WTC11 (cell line): Measurements from ENCODE around the gene ITPKB. TPM values are rescaled to one million over a fixed set of nuclear protein-coding genes. Genes with fewer than 3 reads are reported as not detected.

Source experiments
- ATAC-seq: fragments of 200-7000 bp; cut with Tn5 transposase; 2 replicates; pipeline ENCODE4 v1.10.0; 2021; ENCODE audit warnings: mild to moderate bottlenecking, moderate library complexity
- CTCF ChIA-PET: fragments of 300-600 bp; sonication (Branson Sonifier 250); formaldehyde crosslinking; loops from one replicate; lab custom pipeline; 2021; ENCODE audit warnings: antibody characterized with exemption; lab: Charles Lee
- POLR2A ChIA-PET: fragments of 350-600 bp; sonication (Branson Sonifier 250); formaldehyde crosslinking; loops from one replicate; lab custom pipeline; 2021; ENCODE audit warnings: antibody characterized with exemption; lab: Charles Lee
- DNase-seq: peaks from one replicate; pipeline ENCODE4 v3.0.0; 2021; ENCODE audit warnings: low spot score
- H3K27ac Mint-ChIP-seq: 2 replicates; pipeline ENCODE4 v1.8.0; 2021; ENCODE audit warnings: mixed read lengths
- H3K27me3 Mint-ChIP-seq: 2 replicates; pipeline ENCODE4 v1.8.0; 2021; ENCODE audit warnings: low read depth, mild to moderate bottlenecking, moderate library complexity, mixed read lengths
- H3K36me3 Mint-ChIP-seq: 2 replicates; pipeline ENCODE4 v1.8.0; 2021; ENCODE audit warnings: mixed read lengths
- H3K4me1 Mint-ChIP-seq: 2 replicates; pipeline ENCODE4 v1.8.0; 2022; ENCODE audit warnings: mixed read lengths
- H3K4me3 Mint-ChIP-seq: 2 replicates; pipeline ENCODE4 v1.8.0; 2021; ENCODE audit warnings: mild to moderate bottlenecking, moderate library complexity, mixed read lengths
- H3K9me3 Mint-ChIP-seq: 2 replicates; pipeline ENCODE4 v1.8.0; 2021; ENCODE audit warnings: mixed read lengths
- ATF2 ChIP-seq: sonication (generic); formaldehyde crosslinking; IDR thresholded peaks from 2 replicates; pipeline ENCODE4 v1.8.1; 2022; ENCODE audit warnings: low read depth, missing genetic modification reagents, borderline replicate concordance
- ATF6 ChIP-seq: sonication (generic); formaldehyde crosslinking; IDR thresholded peaks from 2 replicates; pipeline ENCODE4 v1.8.1; 2023; ENCODE audit warnings: mild to moderate bottlenecking, missing genetic modification reagents
- CREB1 ChIP-seq: sonication (generic); formaldehyde crosslinking; IDR thresholded peaks from 2 replicates; pipeline ENCODE4 v1.8.0; 2023; ENCODE audit warnings: mild to moderate bottlenecking, missing genetic modification reagents
- E2F5 ChIP-seq: sonication (generic); formaldehyde crosslinking; IDR thresholded peaks from 2 replicates; pipeline ENCODE4 v1.8.1; 2022; ENCODE audit warnings: mild to moderate bottlenecking, moderate library complexity, missing genetic modification reagents
- GRHL2 ChIP-seq: fragments of 250-450 bp; sonication (Bioruptor Pico); IDR thresholded peaks from 2 replicates; pipeline ENCODE4 v1.8.0; 2022; ENCODE audit warnings: mild to moderate bottlenecking, moderate library complexity; ENCODE audit not compliant: insufficient replicate concordance, severe bottlenecking
- HMGA2 ChIP-seq: fragments of 250-450 bp; sonication (Bioruptor Pico); IDR thresholded peaks from 2 replicates; pipeline ENCODE4 v1.4.0; 2021; ENCODE audit warnings: mild to moderate bottlenecking, moderate library complexity
- NFE2L1 ChIP-seq: sonication (generic); formaldehyde crosslinking; IDR thresholded peaks from 2 replicates; pipeline ENCODE4 v1.8.1; 2023; ENCODE audit warnings: missing genetic modification reagents
- NR2C2 ChIP-seq: sonication (generic); formaldehyde crosslinking; IDR thresholded peaks from 2 replicates; pipeline ENCODE4 v1.8.0; 2022; ENCODE audit warnings: mild to moderate bottlenecking, missing genetic modification reagents
- OVOL2 ChIP-seq: fragments of 250-450 bp; sonication (Bioruptor Pico); IDR thresholded peaks from 2 replicates; pipeline ENCODE4 v1.9.0; 2021; ENCODE audit warnings: mild to moderate bottlenecking, borderline replicate concordance
- SMAD4 ChIP-seq: sonication (generic); formaldehyde crosslinking; IDR thresholded peaks from 2 replicates; pipeline ENCODE4 v1.8.0; 2022; ENCODE audit warnings: mild to moderate bottlenecking, missing genetic modification reagents
- TEAD1 ChIP-seq: sonication (generic); formaldehyde crosslinking; IDR thresholded peaks from 2 replicates; pipeline ENCODE4 v1.8.0; 2022; ENCODE audit warnings: mild to moderate bottlenecking, missing genetic modification reagents
- USF2 ChIP-seq: sonication (generic); formaldehyde crosslinking; IDR thresholded peaks from 2 replicates; pipeline ENCODE4 v1.8.1; 2023; ENCODE audit warnings: mild to moderate bottlenecking, missing genetic modification reagents, moderate library complexity
- ZNF232 ChIP-seq: sonication (generic); formaldehyde crosslinking; IDR thresholded peaks from 2 replicates; pipeline ENCODE4 v1.8.0; 2022; ENCODE audit warnings: mild to moderate bottlenecking, missing genetic modification reagents
- total RNA-seq: library from RNA; stranded (reverse); gene quantifications from 3 replicates; pipeline ENCODE4 v1.2.3, GENCODE V29; 2021
- TF ChIP-seq, protein P1 (sequence below): sonication (generic); formaldehyde crosslinking; IDR thresholded peaks from 2 replicates; pipeline ENCODE4 v1.8.1; 2022; ENCODE audit warnings: missing genetic modification reagents, borderline replicate concordance
- TF ChIP-seq, protein P2 (sequence below): sonication (generic); formaldehyde crosslinking; IDR thresholded peaks from 2 replicates; pipeline ENCODE4 v1.8.1; 2022; ENCODE audit warnings: mild to moderate bottlenecking, missing genetic modification reagents, moderate library complexity, borderline replicate concordance
- TF ChIP-seq, protein P3 (sequence below): fragments of 200-600 bp; IDR thresholded peaks from 2 replicates; pipeline ENCODE4 v1.8.0; 2022; ENCODE audit warnings: antibody characterized with exemption
- TF ChIP-seq, protein P4 (sequence below): sonication (generic); formaldehyde crosslinking; IDR thresholded peaks from 2 replicates; pipeline ENCODE4 v1.8.1; 2022; ENCODE audit warnings: low read depth, mild to moderate bottlenecking, moderate library complexity, missing genetic modification reagents, borderline replicate concordance

Gene ITPKB
- total RNA-seq, 1 experiment from 2014 or later = 15.6 TPM

GRCh38 chr1:226590614-226591013 is 148.5 kb downstream of the ITPKB start (continued):
- TF ChIP-seq USF2 (no peak), ZNF232 (no peak)

DNA sequence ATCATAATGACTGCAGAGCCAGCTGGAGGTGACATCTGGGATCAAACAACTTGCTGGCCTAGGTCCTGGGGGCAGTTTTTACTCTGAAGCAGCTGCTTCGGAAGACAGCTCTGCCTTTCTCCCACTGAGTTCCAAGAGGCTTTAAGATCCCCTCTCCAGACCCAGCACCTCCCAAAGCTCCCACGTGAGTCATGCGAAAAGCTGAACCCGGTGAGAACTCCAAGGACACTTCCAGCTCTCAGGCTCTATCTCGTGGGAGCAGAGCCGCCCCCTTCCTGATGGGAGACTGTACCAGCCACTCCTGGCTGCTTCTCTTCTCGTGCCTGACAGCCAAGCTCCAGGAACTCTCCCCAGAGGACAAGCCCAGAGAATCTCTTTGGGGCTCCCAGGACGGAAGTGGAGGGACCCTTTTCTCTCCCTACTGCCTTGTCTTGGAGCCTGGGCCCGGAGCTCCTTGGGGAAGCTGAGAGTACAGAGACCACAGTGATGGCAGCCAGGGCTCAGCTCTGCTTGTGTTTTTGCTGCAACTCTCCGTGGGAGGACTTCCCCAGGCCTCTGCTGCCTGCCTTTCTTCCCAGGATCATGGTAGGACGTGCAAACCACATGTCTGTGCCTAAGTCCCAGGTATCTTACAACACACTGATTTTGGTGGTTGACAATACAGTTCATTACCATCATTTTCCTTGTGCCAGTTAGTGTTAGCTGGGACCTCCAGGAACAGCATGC is 149.9 kb downstream of the ITPKB start:
- CTCF ChIA-PET = interaction anchor here (0.8 to 1.8 kb wide), 4 partner anchors 12 to 37 kb away, joined by 3 to 7 read pairs (median 4); no protein-coding TSS in a partner anchor
- Mint-ChIP-seq H3K9me3 (no peaks in the 10 kb centered on the region), H3K4me3 (no peak overlapping the region), H3K36me3 (no peaks in the 10 kb centered on the region), H3K27me3 (no peaks in the 10 kb centered on the region), H3K4me1 (peaks cover 11% of the 10 kb centered on the region), H3K27ac (no peak overlapping the region)
- TF ChIP-seq GRHL2 (CRISPR knock-in tag) (no peak), ATF2 (CRISPR knock-in tag) (no peak), SMAD4 (CRISPR knock-in tag) (no peak), USF2 (no peak), CREB1 (CRISPR knock-in tag) (no peak), NR2C2 (CRISPR knock-in tag) (no peak), OVOL2 (CRISPR knock-in tag) (no peak), ATF6 (CRISPR knock-in tag) (no peak), TEAD1 (no peak), NFE2L1 (CRISPR knock-in tag) (no peak), HMGA2 (CRISPR knock-in tag) (no peak), E2F5 (no peak)
- TF ChIP-seq, protein P1, sequence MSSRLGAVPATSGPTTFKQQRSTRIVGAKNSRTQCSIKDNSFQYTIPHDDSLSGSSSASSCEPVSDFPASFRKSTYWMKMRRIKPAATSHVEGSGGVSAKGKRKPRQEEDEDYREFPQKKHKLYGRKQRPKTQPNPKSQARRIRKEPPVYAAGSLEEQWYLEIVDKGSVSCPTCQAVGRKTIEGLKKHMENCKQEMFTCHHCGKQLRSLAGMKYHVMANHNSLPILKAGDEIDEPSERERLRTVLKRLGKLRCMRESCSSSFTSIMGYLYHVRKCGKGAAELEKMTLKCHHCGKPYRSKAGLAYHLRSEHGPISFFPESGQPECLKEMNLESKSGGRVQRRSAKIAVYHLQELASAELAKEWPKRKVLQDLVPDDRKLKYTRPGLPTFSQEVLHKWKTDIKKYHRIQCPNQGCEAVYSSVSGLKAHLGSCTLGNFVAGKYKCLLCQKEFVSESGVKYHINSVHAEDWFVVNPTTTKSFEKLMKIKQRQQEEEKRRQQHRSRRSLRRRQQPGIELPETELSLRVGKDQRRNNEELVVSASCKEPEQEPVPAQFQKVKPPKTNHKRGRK (CRISPR knock-in tag) = no peak
- TF ChIP-seq, protein P2, sequence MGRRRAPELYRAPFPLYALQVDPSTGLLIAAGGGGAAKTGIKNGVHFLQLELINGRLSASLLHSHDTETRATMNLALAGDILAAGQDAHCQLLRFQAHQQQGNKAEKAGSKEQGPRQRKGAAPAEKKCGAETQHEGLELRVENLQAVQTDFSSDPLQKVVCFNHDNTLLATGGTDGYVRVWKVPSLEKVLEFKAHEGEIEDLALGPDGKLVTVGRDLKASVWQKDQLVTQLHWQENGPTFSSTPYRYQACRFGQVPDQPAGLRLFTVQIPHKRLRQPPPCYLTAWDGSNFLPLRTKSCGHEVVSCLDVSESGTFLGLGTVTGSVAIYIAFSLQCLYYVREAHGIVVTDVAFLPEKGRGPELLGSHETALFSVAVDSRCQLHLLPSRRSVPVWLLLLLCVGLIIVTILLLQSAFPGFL (CRISPR knock-in tag) = no peak
- TF ChIP-seq, protein P3, sequence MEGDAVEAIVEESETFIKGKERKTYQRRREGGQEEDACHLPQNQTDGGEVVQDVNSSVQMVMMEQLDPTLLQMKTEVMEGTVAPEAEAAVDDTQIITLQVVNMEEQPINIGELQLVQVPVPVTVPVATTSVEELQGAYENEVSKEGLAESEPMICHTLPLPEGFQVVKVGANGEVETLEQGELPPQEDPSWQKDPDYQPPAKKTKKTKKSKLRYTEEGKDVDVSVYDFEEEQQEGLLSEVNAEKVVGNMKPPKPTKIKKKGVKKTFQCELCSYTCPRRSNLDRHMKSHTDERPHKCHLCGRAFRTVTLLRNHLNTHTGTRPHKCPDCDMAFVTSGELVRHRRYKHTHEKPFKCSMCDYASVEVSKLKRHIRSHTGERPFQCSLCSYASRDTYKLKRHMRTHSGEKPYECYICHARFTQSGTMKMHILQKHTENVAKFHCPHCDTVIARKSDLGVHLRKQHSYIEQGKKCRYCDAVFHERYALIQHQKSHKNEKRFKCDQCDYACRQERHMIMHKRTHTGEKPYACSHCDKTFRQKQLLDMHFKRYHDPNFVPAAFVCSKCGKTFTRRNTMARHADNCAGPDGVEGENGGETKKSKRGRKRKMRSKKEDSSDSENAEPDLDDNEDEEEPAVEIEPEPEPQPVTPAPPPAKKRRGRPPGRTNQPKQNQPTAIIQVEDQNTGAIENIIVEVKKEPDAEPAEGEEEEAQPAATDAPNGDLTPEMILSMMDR = no peak
- TF ChIP-seq, protein P4, sequence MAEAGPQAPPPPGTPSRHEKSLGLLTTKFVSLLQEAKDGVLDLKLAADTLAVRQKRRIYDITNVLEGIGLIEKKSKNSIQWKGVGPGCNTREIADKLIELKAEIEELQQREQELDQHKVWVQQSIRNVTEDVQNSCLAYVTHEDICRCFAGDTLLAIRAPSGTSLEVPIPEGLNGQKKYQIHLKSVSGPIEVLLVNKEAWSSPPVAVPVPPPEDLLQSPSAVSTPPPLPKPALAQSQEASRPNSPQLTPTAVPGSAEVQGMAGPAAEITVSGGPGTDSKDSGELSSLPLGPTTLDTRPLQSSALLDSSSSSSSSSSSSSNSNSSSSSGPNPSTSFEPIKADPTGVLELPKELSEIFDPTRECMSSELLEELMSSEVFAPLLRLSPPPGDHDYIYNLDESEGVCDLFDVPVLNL (CRISPR knock-in tag) = no peak
- DNase-seq (no peak), ATAC-seq (no peak)
- POLR2A ChIA-PET = interaction anchor here (0.5 kb wide), 1 partner anchor 35 kb away, joined by 3 read pairs; no protein-coding TSS in a partner anchor
